K562 (cell line): Measurements from ENCODE around the gene HLF. TPM values are rescaled to one million over a fixed set of nuclear protein-coding genes. Genes with fewer than 3 reads are reported as not detected.
A peak's percentile ranks its signal among the peaks of the same experiment; 100 is the strongest.

Experiments
- ATAC-seq: fragments of 200-7000 bp; cut with Tn5 transposase; 3 replicates; pipeline ENCODE4 v1.9.1; 2020; ENCODE audit warnings: moderate library complexity
- BruUV-seq: library from RNA; stranded (reverse); fragments of 400-500 nt; replicated peaks from 2 replicates; lab custom pipeline; 2021; lab: Mats Ljungman, UMichigan
- CTCF ChIA-PET: fragments of 300-600 bp; formaldehyde crosslinking; extraction: SDS; loops from one replicate; lab custom pipeline; 2021; ENCODE audit warnings: low intra/inter-chr PET ratio; lab: Yijun Ruan, JAX
- POLR2A ChIA-PET: fragments of 300-600, 350-650 bp; sonication (Branson Sonifier 250); formaldehyde crosslinking; extraction: SDS; loops from one replicate; lab custom pipeline; 2021; ENCODE audit warnings: antibody characterized with exemption, inconsistent platforms; lab: Yijun Ruan, JAX
- DNase-seq, 4 experiments: peaks; one replicate each; pipeline versions ENCODE4 v3.0.0 to v3.0.0-alpha.2; 2011 to 2018; ENCODE audit warnings: low spot score in 3 of 4, mixed read lengths in 3 of 4; ENCODE audit errors: extremely low read depth in 1 of 4
- FAIRE-seq: peaks from 2 replicates; lab custom pipeline; 2011; peaks lifted over from hg19 to GRCh38; lab: Jason Lieb, UNC
- H2AFZ ChIP-seq: 2 replicates; pipeline ENCODE4 v1.6.0; 2011; ENCODE audit warnings: low read depth, low read length, control low read depth, inconsistent platforms
- H3K27ac ChIP-seq: fragments of 200-600 bp; 3 replicates; pipeline ENCODE4 v1.8.0; 2011; ENCODE audit warnings: low read depth, mild to moderate bottlenecking, control low read depth, inconsistent platforms, low read length, moderate library complexity, mixed read lengths; ENCODE audit errors: extremely low read depth
- H3K27me3 ChIP-seq, 2 experiments: fragments of 300-600 bp in 1 of 2; 2 replicates in 1 of 2; 3 replicates in 1 of 2; pipeline versions ENCODE4 v1.6.0 to v1.8.0; 2011; ENCODE audit warnings: inconsistent platforms in 2 of 2, low read length in 2 of 2, mild to moderate bottlenecking in 1 of 2, mixed read lengths in 1 of 2, moderate library complexity in 1 of 2; ENCODE audit not compliant: control insufficient read depth in 2 of 2, insufficient read depth in 2 of 2
- H3K36me3 ChIP-seq: fragments of 300-600 bp; 3 replicates; pipeline ENCODE4 v1.8.0; 2011; ENCODE audit warnings: mild to moderate bottlenecking, low read length, inconsistent platforms; ENCODE audit not compliant: control insufficient read depth, insufficient read depth
- H3K4me1 ChIP-seq, 2 experiments: fragments of 200-600 bp in 1 of 2; replicated peaks in 1 of 2; 2 replicates in 1 of 2; 3 replicates in 1 of 2; pipeline versions ENCODE4 v1.5.1 to v1.8.0; 2011; ENCODE audit warnings: inconsistent platforms in 2 of 2, low read length in 2 of 2, mild to moderate bottlenecking in 1 of 2, mixed read lengths in 1 of 2, moderate library complexity in 1 of 2; ENCODE audit not compliant: control insufficient read depth in 2 of 2, insufficient read depth in 2 of 2
- H3K4me2 ChIP-seq: 2 replicates; pipeline ENCODE4 v1.6.1; 2011; ENCODE audit warnings: low read length, control low read depth, inconsistent platforms, mixed read lengths; ENCODE audit not compliant: insufficient read depth
- H3K4me3 ChIP-seq: fragments of 200-600 bp; sonication (generic), shearing (Covaris generic); 2 replicates; pipeline ENCODE4 v1.5.1; 2016; ENCODE audit warnings: control low read depth, inconsistent platforms
- H3K79me2 ChIP-seq: fragments of 200-600 bp; 3 replicates; pipeline ENCODE4 v1.8.0; 2011; ENCODE audit warnings: low read length, inconsistent platforms; ENCODE audit not compliant: control insufficient read depth, insufficient read depth
- H3K9ac ChIP-seq, 2 experiments: 2 replicates each; pipeline versions ENCODE4 v1.6.0 to v1.6.1; 2011; ENCODE audit warnings: low read depth in 2 of 2, low read length in 2 of 2, control low read depth in 1 of 2, inconsistent platforms in 1 of 2, mild to moderate bottlenecking in 1 of 2, mixed read lengths in 1 of 2; ENCODE audit not compliant: insufficient read depth in 1 of 2
- H3K9me1 ChIP-seq: one replicate; pipeline ENCODE4 v1.6.0; 2011; ENCODE audit warnings: inconsistent platforms, mild to moderate bottlenecking, low read length, moderate library complexity; ENCODE audit not compliant: control insufficient read depth, insufficient read depth
- H3K9me3 ChIP-seq: replicated peaks from 2 replicates; pipeline ENCODE4 v1.5.1; 2011; ENCODE audit warnings: low read depth, low read length, inconsistent platforms; ENCODE audit not compliant: control insufficient read depth, insufficient read depth
- H4K20me1 ChIP-seq: replicated peaks from 2 replicates; pipeline ENCODE4 v1.6.1; 2011; ENCODE audit warnings: low read length, inconsistent platforms, mixed read lengths; ENCODE audit not compliant: control insufficient read depth, insufficient read depth
- CBFA2T3 ChIP-seq: fragments of 450-650 bp; IDR thresholded peaks from 2 replicates; pipeline ENCODE4 v1.6.1; 2017
- ELF2 ChIP-seq: fragments of 250-450 bp; sonication (Bioruptor Pico); IDR thresholded peaks from 2 replicates; pipeline ENCODE4 v1.5.0; 2021; ENCODE audit warnings: mild to moderate bottlenecking
- TRIM24 ChIP-seq, 2 experiments: fragments of 450-650 bp; IDR thresholded peaks; 2 replicates each; pipeline ENCODE4 v1.6.1; 2016
- WGBS: fragments of 100-300 bp; shearing (Covaris generic); methylation state at CpG from one replicate; pipeline ENCODE4 v1.1.6; 2016; ENCODE audit warnings: low coverage, mixed read lengths; ENCODE audit not compliant: insufficient coverage; ENCODE audit errors: missing lambda C conversion rate; 5-methylcytosine and 5-hydroxymethylcytosine counted together
- in situ Hi-C: fragments of 300-500 bp; cut with MboI; formaldehyde crosslinking; loops from 4 replicates; pipeline ENCODE4 v1.15.0; 2018; ENCODE audit warnings: inconsistent platforms, mixed read lengths
- intact Hi-C: fragments of 100-400 bp; cut with micrococcal nuclease; formaldehyde crosslinking; loops from 2 replicates; pipeline ENCODE4 v1.14.2; 2022
- polyA plus RNA-seq, 8 experiments: library from polyadenylated mRNA; depleted of rRNA in 4 of 8; stranded (reverse) in 5 of 8; unstranded in 3 of 8; fragments of >200 nt; fragmentation: Nextera tagmentation in 2 of 8; fragmentation: Illumina TruSeq in 1 of 8; extraction: Ambion mirVana in 2 of 8; extraction: Trizol in 1 of 8; gene quantifications; 2 replicates each; pipeline versions ENCODE4 v1.2.1 to v1.2.3, GENCODE V29; 2011 to 2014; ENCODE audit warnings: inconsistent platforms in 1 of 8, missing spikeins in 1 of 8
- total RNA-seq, 7 experiments: library from RNA; depleted of rRNA in 6 of 7; stranded (reverse); fragments of >200 nt in 6 of 7; fragmentation: Illumina TruSeq in 2 of 7; extraction: Trizol in 2 of 7; gene quantifications; 2 replicates each; pipeline versions ENCODE4 v1.2.1 to v1.2.3, GENCODE V29; 2011 to 2021; ENCODE audit warnings: low replicate concordance in 1 of 7
- TF ChIP-seq, protein P1 (sequence below): fragments of 150-350 bp; IDR thresholded peaks from 2 replicates; pipeline ENCODE4 v1.6.1; 2014; ENCODE audit warnings: low read depth, mild to moderate bottlenecking, low read length, borderline replicate concordance
- TF ChIP-seq, protein P2 (sequence below): sonication (generic); IDR thresholded peaks from 2 replicates; pipeline ENCODE4 v1.6.1; 2016
- TF ChIP-seq, protein P3 (sequence below), 2 experiments: fragments of 450-650 bp; IDR thresholded peaks; 2 replicates each; pipeline ENCODE4 v1.6.1; 2016; ENCODE audit warnings: mild to moderate bottlenecking in 2 of 2, borderline replicate concordance in 1 of 2, low read depth in 1 of 2, moderate library complexity in 1 of 2

The HLF gene
- total and polyA plus RNA-seq, 9 of the 15 experiments (the other 6 are each of a cell fraction or from before 2014, with no cell fraction given): 0.03 to 0.24 (median 0.09) TPM

DNA sequence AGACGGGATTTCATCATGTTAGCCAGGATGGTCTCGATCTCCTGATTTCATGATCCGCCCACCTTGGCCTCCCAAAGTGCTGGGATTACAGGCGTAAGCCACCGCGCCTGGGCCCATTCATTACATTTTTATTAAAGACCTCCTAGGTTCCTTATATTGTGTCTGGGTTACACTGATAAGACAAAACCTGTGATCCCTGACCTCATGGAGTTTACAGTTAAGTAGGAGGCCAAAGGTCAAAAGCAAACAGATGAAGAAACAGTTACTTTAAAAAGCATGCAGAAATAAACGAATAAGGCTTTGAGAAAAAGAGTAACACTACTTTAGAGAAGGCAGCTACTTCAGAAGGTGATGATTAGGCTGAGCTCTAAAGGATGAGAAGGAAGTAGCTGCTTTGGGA is 14.9 kb upstream of the HLF start (continued):
- TF ChIP-seq TRIM24 (IDR thresholded peaks at IDR 0.05): peak in 1 of 2 experiments; percentile 57; a peak in 1 of 4 replicates
- peak; percentile 34 for TF ChIP-seq CBFA2T3

DNA sequence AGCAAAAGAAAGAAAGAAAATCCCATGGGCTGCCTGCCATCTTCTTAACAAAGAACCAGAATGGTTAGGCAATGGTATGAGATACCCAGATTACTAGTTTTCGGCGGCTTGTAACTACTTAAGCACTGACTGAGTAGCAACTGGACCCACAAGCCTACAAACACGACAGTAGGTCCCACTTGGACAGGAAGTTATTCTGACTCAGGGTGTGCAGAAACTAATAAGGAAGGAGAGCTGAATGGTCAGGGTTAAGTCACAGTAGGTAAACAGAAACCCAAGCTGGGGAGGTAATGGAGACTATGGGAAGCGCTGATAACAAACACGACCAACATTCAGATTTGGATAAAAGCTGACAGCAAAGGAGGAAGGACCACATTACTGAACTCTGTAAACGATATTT is 10.4 kb upstream of the HLF start:
- H3K27me3 ChIP-seq: no peaks in the 10 kb centered on the region; a peak in 1 of 5 replicates
- intact Hi-C loops (no loop called here), in situ Hi-C loops (no loop called here)
- 18% methylated on average over 6 of the region's 6 CpGs for WGBS
- peak in 1 of 4 experiments; percentile 29 for DNase-seq
- ChIA-PET CTCF (no interaction called here), POLR2A (interaction anchor here (1.3 kb wide), 1 partner anchor 12 kb away, joined by 5 read pairs; no protein-coding TSS in a partner anchor)
- H2AFZ ChIP-seq: peak overlapping the region; percentile 55; the same call in 1 of the 2 replicates
- no peaks in the 10 kb centered on the region; a peak in 1 of 5 replicates for H3K4me1 ChIP-seq
- H3K4me2 ChIP-seq: peak overlapping the region; percentile 24; the same call in 1 of the 2 replicates
- H4K20me1 ChIP-seq: no peaks in the 10 kb centered on the region
- peaks cover under 1% of the 10 kb centered on the region; the same call in 1 of the 2 replicates for H3K9me3 ChIP-seq
- H3K27ac ChIP-seq: no peak overlapping the region
- TF ChIP-seq, protein P1, sequence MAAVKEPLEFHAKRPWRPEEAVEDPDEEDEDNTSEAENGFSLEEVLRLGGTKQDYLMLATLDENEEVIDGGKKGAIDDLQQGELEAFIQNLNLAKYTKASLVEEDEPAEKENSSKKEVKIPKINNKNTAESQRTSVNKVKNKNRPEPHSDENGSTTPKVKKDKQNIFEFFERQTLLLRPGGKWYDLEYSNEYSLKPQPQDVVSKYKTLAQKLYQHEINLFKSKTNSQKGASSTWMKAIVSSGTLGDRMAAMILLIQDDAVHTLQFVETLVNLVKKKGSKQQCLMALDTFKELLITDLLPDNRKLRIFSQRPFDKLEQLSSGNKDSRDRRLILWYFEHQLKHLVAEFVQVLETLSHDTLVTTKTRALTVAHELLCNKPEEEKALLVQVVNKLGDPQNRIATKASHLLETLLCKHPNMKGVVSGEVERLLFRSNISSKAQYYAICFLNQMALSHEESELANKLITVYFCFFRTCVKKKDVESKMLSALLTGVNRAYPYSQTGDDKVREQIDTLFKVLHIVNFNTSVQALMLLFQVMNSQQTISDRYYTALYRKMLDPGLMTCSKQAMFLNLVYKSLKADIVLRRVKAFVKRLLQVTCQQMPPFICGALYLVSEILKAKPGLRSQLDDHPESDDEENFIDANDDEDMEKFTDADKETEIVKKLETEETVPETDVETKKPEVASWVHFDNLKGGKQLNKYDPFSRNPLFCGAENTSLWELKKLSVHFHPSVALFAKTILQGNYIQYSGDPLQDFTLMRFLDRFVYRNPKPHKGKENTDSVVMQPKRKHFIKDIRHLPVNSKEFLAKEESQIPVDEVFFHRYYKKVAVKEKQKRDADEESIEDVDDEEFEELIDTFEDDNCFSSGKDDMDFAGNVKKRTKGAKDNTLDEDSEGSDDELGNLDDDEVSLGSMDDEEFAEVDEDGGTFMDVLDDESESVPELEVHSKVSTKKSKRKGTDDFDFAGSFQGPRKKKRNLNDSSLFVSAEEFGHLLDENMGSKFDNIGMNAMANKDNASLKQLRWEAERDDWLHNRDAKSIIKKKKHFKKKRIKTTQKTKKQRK: no peak
- TF ChIP-seq, protein P2, sequence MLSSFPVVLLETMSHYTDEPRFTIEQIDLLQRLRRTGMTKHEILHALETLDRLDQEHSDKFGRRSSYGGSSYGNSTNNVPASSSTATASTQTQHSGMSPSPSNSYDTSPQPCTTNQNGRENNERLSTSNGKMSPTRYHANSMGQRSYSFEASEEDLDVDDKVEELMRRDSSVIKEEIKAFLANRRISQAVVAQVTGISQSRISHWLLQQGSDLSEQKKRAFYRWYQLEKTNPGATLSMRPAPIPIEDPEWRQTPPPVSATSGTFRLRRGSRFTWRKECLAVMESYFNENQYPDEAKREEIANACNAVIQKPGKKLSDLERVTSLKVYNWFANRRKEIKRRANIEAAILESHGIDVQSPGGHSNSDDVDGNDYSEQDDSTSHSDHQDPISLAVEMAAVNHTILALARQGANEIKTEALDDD: peak; percentile 65; the same call in 1 of the 2 replicates
- no peak for TF ChIP-seq ELF2 (CRISPR knock-in tag)
- TF ChIP-seq, protein P3, sequence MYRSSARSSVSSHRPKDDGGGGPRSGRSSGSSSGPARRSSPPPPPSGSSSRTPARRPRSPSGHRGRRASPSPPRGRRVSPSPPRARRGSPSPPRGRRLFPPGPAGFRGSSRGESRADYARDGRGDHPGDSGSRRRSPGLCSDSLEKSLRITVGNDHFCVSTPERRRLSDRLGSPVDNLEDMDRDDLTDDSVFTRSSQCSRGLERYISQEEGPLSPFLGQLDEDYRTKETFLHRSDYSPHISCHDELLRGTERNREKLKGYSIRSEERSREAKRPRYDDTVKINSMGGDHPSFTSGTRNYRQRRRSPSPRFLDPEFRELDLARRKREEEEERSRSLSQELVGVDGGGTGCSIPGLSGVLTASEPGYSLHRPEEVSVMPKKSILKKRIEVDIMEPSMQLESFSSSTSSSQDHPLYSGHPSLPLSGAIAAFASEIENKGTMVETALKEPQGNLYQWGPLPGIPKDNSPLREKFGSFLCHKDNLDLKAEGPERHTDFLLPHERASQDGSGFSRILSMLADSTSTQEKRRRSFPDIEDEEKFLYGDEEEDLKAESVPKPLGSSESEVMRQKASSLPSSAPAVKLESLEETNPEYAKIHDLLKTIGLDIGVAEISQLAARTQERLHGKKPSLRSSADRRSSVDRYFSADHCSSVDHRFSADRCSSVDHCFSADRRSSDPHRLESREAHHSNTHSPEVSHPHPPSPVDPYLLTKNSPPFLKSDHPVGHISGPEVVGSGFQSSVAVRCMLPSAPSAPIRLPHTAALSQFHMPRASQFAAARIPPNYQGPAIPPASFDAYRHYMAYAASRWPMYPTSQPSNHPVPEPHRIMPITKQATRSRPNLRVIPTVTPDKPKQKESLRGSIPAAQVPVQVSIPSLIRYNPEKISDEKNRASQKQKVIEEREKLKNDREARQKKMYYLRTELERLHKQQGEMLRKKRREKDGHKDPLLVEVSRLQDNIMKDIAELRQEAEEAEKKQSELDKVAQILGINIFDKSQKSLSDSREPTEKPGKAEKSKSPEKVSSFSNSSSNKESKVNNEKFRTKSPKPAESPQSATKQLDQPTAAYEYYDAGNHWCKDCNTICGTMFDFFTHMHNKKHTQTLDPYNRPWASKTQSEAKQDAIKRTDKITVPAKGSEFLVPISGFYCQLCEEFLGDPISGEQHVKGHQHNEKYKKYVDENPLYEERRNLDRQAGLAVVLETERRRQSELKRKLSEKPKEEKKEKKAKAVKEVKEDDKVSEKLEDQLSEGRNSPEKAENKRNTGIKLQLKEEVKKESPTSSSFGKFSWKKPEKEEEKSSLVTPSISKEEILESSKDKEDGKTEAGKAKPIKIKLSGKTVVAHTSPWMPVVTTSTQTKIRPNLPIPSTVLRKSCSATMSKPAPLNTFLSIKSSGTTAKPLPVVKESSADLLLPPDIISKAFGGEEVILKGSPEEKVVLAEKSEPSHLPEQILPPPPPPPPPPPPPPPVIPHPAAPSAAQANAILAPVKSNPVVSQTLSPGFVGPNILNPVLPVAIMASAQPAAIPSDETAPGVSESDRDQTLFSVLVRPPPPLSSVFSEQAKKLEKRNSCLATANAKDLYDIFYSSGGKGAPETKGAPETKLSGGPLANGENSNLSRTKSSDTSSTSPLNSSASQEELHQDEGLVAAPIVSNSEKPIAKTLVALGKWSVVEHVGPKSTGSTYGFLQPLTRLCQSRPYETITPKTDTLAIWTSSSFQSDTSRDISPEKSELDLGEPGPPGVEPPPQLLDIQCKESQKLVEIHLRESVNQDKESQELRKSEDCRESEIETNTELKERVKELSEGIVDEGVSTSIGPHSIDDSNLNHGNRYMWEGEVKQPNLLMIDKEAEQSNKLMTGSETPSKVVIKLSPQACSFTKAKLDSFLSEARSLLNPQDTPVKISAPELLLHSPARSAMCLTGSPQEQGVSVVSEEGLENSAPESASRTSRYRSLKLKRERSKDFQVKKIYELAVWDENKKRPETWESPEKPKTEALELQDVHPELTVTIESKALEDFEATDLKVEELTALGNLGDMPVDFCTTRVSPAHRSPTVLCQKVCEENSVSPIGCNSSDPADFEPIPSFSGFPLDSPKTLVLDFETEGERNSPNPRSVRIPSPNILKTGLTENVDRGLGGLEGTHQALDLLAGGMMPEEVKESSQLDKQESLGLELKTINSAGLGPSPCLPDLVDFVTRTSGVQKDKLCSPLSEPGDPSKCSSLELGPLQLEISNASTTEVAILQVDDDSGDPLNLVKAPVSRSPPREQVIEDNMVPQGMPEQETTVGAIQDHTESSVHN (IDR thresholded peaks at IDR 0.05; ENCODE audit: borderline replicate concordance in 1 of 2, low read depth in 1 of 2): no peak
- no peak for ATAC-seq
- FAIRE-seq: no peak
- H3K9me1 ChIP-seq: no peaks in the 10 kb centered on the region
- H3K79me2 ChIP-seq: no peaks in the 10 kb centered on the region
- no peaks in the 10 kb centered on the region for H3K36me3 ChIP-seq
- no TSS peak for BruUV-seq
- no peak overlapping the region for H3K4me3 ChIP-seq
- H3K9ac ChIP-seq: no peak overlapping the region
